WTC11 (cell line): ENCODE data around the gene PON1. TPM values are rescaled to one million over a fixed set of nuclear protein-coding genes. Genes with fewer than 3 reads are reported as not detected.

Source experiments
- ATAC-seq: fragments of 200-7000 bp; cut with Tn5 transposase; 2 replicates; pipeline ENCODE4 v1.10.0; 2021; ENCODE audit warnings: mild to moderate bottlenecking, moderate library complexity
- CTCF ChIA-PET: fragments of 300-600 bp; sonication (Branson Sonifier 250); formaldehyde crosslinking; loops from one replicate; lab custom pipeline; 2021; ENCODE audit warnings: antibody characterized with exemption; lab: Charles Lee
- POLR2A ChIA-PET: fragments of 350-600 bp; sonication (Branson Sonifier 250); formaldehyde crosslinking; loops from one replicate; lab custom pipeline; 2021; ENCODE audit warnings: antibody characterized with exemption; lab: Charles Lee
- DNase-seq: peaks from one replicate; pipeline ENCODE4 v3.0.0; 2021; ENCODE audit warnings: low spot score
- H3K27ac Mint-ChIP-seq: 2 replicates; pipeline ENCODE4 v1.8.0; 2021; ENCODE audit warnings: mixed read lengths
- H3K27me3 Mint-ChIP-seq: 2 replicates; pipeline ENCODE4 v1.8.0; 2021; ENCODE audit warnings: low read depth, mild to moderate bottlenecking, moderate library complexity, mixed read lengths
- H3K36me3 Mint-ChIP-seq: 2 replicates; pipeline ENCODE4 v1.8.0; 2021; ENCODE audit warnings: mixed read lengths
- H3K4me1 Mint-ChIP-seq: 2 replicates; pipeline ENCODE4 v1.8.0; 2022; ENCODE audit warnings: mixed read lengths
- H3K4me3 Mint-ChIP-seq: 2 replicates; pipeline ENCODE4 v1.8.0; 2021; ENCODE audit warnings: mild to moderate bottlenecking, moderate library complexity, mixed read lengths
- H3K9me3 Mint-ChIP-seq: 2 replicates; pipeline ENCODE4 v1.8.0; 2021; ENCODE audit warnings: mixed read lengths
- CBFB ChIP-seq: sonication (generic); formaldehyde crosslinking; IDR thresholded peaks from 2 replicates; pipeline ENCODE4 v1.8.1; 2022; ENCODE audit warnings: mild to moderate bottlenecking, low read depth, missing genetic modification reagents
- CREB1 ChIP-seq: sonication (generic); formaldehyde crosslinking; IDR thresholded peaks from 2 replicates; pipeline ENCODE4 v1.8.0; 2023; ENCODE audit warnings: mild to moderate bottlenecking, missing genetic modification reagents
- CREM ChIP-seq: sonication (generic); formaldehyde crosslinking; IDR thresholded peaks from 2 replicates; pipeline ENCODE4 v1.8.1; 2022; ENCODE audit warnings: mild to moderate bottlenecking, missing genetic modification reagents, moderate library complexity
- ETV6 ChIP-seq: sonication (generic); formaldehyde crosslinking; IDR thresholded peaks from 2 replicates; pipeline ENCODE4 v1.8.1; 2022; ENCODE audit warnings: mild to moderate bottlenecking, missing genetic modification reagents
- FOXJ3 ChIP-seq: sonication (generic); formaldehyde crosslinking; IDR thresholded peaks from 2 replicates; pipeline ENCODE4 v1.9.0; 2021; ENCODE audit warnings: missing genetic modification reagents, mild to moderate bottlenecking, borderline replicate concordance
- GABPB1 ChIP-seq: sonication (generic); formaldehyde crosslinking; IDR thresholded peaks from 2 replicates; pipeline ENCODE4 v1.8.1; 2023; ENCODE audit warnings: mild to moderate bottlenecking, missing genetic modification reagents
- NFATC4 ChIP-seq: fragments of 250-450 bp; sonication (Bioruptor Pico); IDR thresholded peaks from 2 replicates; pipeline ENCODE4 v1.9.0; 2021; ENCODE audit warnings: mild to moderate bottlenecking
- NFYB ChIP-seq: sonication (generic); formaldehyde crosslinking; conservative IDR thresholded peaks from 2 replicates; pipeline ENCODE4 v1.8.0; 2022; ENCODE audit warnings: low read depth, missing genetic modification reagents
- PRDM15 ChIP-seq: sonication (generic); formaldehyde crosslinking; IDR thresholded peaks from 2 replicates; pipeline ENCODE4 v1.8.0; 2022; ENCODE audit warnings: missing genetic modification reagents
- STAT6 ChIP-seq: sonication (generic); formaldehyde crosslinking; conservative IDR thresholded peaks from 2 replicates; pipeline ENCODE4 v1.8.1; 2023; ENCODE audit warnings: mild to moderate bottlenecking, low read depth, missing genetic modification reagents, moderate library complexity
- TCF7 ChIP-seq: sonication (generic); formaldehyde crosslinking; IDR thresholded peaks from 2 replicates; pipeline ENCODE4 v1.8.0; 2022; ENCODE audit warnings: mild to moderate bottlenecking, low read depth, missing genetic modification reagents, moderate library complexity
- ZNF263 ChIP-seq: sonication (generic); formaldehyde crosslinking; IDR thresholded peaks from 2 replicates; pipeline ENCODE4 v1.8.1; 2022; ENCODE audit warnings: low read depth, mild to moderate bottlenecking, moderate library complexity, missing genetic modification reagents
- ZNF416 ChIP-seq: fragments of 250-450 bp; sonication (Bioruptor Pico); IDR thresholded peaks from 2 replicates; pipeline ENCODE4 v1.9.0; 2021; ENCODE audit warnings: mild to moderate bottlenecking, inconsistent platforms
- ZNF532 ChIP-seq: fragments of 250-450 bp; sonication (Bioruptor Pico); IDR thresholded peaks from 2 replicates; pipeline ENCODE4 v1.9.0; 2021; ENCODE audit warnings: mild to moderate bottlenecking, borderline replicate concordance
- ZNF671 ChIP-seq: fragments of 250-450 bp; sonication (Bioruptor Pico); IDR thresholded peaks from 2 replicates; pipeline ENCODE4 v1.8.0; 2021; ENCODE audit warnings: mild to moderate bottlenecking
- total RNA-seq: library from RNA; stranded (reverse); gene quantifications from 3 replicates; pipeline ENCODE4 v1.2.3, GENCODE V29; 2021
- TF ChIP-seq, protein P1 (sequence below): fragments of 200-600 bp; IDR thresholded peaks from 2 replicates; pipeline ENCODE4 v1.8.0; 2022; ENCODE audit warnings: antibody characterized with exemption
- TF ChIP-seq, protein P2 (sequence below): fragments of 250-450 bp; sonication (Bioruptor Pico); IDR thresholded peaks from 2 replicates; pipeline ENCODE4 v1.9.0; 2021; ENCODE audit warnings: mild to moderate bottlenecking

PON1 gene
- total RNA-seq, 1 experiment from 2014 or later, result 0.26 TPM

- Mint-ChIP-seq H3K27me3 (no peaks in the 10 kb centered on the region; the same call in none of the 2 replicates), H3K27ac (no peak overlapping the region), H3K9me3 (peaks cover 18% of the 10 kb centered on the region; the same call in 1 of the 2 replicates), H3K4me3 (no peak overlapping the region), H3K4me1 (peaks cover 3% of the 10 kb centered on the region), H3K36me3 (no peaks in the 10 kb centered on the region)
- ATAC-seq (no peak), DNase-seq (no peak)
- CTCF ChIA-PET, result interaction anchor here (0.9 to 1.0 kb wide), 2 partner anchors 65 to 359 kb away, joined by 3 read pairs; partner anchors contain the start of gene PON3
- POLR2A ChIA-PET, result no interaction called here
- TF ChIP-seq TCF7 (CRISPR knock-in tag) (no peak), ZNF416 (CRISPR knock-in tag) (no peak), FOXJ3 (CRISPR knock-in tag) (no peak), ETV6 (no peak), CREM (CRISPR knock-in tag) (no peak), STAT6 (no peak), GABPB1 (CRISPR knock-in tag) (no peak), ZNF532 (no peak), NFATC4 (CRISPR knock-in tag) (no peak), ZNF263 (CRISPR knock-in tag) (no peak), CREB1 (CRISPR knock-in tag) (no peak), PRDM15 (CRISPR knock-in tag) (no peak), NFYB (CRISPR knock-in tag) (no peak), ZNF671 (CRISPR knock-in tag) (no peak), CBFB (CRISPR knock-in tag) (no peak)
- TF ChIP-seq, protein P1, sequence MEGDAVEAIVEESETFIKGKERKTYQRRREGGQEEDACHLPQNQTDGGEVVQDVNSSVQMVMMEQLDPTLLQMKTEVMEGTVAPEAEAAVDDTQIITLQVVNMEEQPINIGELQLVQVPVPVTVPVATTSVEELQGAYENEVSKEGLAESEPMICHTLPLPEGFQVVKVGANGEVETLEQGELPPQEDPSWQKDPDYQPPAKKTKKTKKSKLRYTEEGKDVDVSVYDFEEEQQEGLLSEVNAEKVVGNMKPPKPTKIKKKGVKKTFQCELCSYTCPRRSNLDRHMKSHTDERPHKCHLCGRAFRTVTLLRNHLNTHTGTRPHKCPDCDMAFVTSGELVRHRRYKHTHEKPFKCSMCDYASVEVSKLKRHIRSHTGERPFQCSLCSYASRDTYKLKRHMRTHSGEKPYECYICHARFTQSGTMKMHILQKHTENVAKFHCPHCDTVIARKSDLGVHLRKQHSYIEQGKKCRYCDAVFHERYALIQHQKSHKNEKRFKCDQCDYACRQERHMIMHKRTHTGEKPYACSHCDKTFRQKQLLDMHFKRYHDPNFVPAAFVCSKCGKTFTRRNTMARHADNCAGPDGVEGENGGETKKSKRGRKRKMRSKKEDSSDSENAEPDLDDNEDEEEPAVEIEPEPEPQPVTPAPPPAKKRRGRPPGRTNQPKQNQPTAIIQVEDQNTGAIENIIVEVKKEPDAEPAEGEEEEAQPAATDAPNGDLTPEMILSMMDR, result no peak
- TF ChIP-seq, protein P2, sequence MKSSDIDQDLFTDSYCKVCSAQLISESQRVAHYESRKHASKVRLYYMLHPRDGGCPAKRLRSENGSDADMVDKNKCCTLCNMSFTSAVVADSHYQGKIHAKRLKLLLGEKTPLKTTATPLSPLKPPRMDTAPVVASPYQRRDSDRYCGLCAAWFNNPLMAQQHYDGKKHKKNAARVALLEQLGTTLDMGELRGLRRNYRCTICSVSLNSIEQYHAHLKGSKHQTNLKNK, result no peak
Observed at GRCh38 chr7:95330961-95331337, 6.6 kb upstream of the PON1 start.
